Nephron (organoid): ENCODE data around the gene ANKZF1.

Source experiments
- H3K27ac Mint-ChIP-seq, 3 experiments: 2 replicates each; pipeline ENCODE4 v1.8.0; 2020; ENCODE audit warnings: mixed read lengths in 3 of 3, mild to moderate bottlenecking in 2 of 3, moderate library complexity in 1 of 3
- H3K27me3 Mint-ChIP-seq: 2 replicates; pipeline ENCODE4 v1.8.0; 2021; ENCODE audit warnings: low read depth, mild to moderate bottlenecking, moderate library complexity, mixed read lengths
- H3K36me3 Mint-ChIP-seq: 2 replicates; pipeline ENCODE4 v1.8.0; 2020; ENCODE audit warnings: low read depth, mixed read lengths
- H3K4me1 Mint-ChIP-seq: 2 replicates; pipeline ENCODE4 v1.8.0; 2020; ENCODE audit warnings: mixed read lengths
- H3K4me3 Mint-ChIP-seq, 3 experiments: 2 replicates each; pipeline ENCODE4 v1.8.0; 2020; ENCODE audit warnings: mild to moderate bottlenecking in 3 of 3, mixed read lengths in 3 of 3, moderate library complexity in 2 of 3
- H3K9me3 Mint-ChIP-seq: 2 replicates; pipeline ENCODE4 v1.8.0; 2020; ENCODE audit warnings: mixed read lengths
- CTCF ChIP-seq, 3 experiments: fragments of 200-600 bp; sonication (generic); IDR thresholded peaks; one replicate each; pipeline ENCODE4 v1.5.0; 2021; ENCODE audit warnings: antibody characterized with exemption in 3 of 3; ENCODE audit not compliant: unreplicated experiment in 3 of 3

Gene ANKZF1

GRCh38 chr2:219223831-219224610, 5.6 kb upstream of the ANKZF1 start:
- Mint-ChIP-seq H3K36me3 (peaks cover 38% of the 10 kb centered on the region), H3K4me3 (peak overlapping the region; percentile 21 to 73 (median 23)), H3K27me3 (no peaks in the 10 kb centered on the region), H3K27ac (no peak overlapping the region), H3K4me1 (peaks cover 43% of the 10 kb centered on the region), H3K9me3 (no peaks in the 10 kb centered on the region)
- TF ChIP-seq CTCF (IDR thresholded peaks at IDR 0.05; ENCODE audit: unreplicated experiment in 3 of 3): no peak

GRCh38 chr2:219225350-219225749, 4.3 kb upstream of the ANKZF1 start:
- peak overlapping the region in 2 of 3 experiments; percentile 51 to 64 for H3K4me3 Mint-ChIP-seq
- no peak overlapping the region for H3K27ac Mint-ChIP-seq
- no peak for TF ChIP-seq CTCF (IDR thresholded peaks at IDR 0.05; ENCODE audit: unreplicated experiment in 3 of 3)
- H3K4me1 Mint-ChIP-seq: peaks cover 43% of the 10 kb centered on the region
- peaks cover 37% of the 10 kb centered on the region for H3K36me3 Mint-ChIP-seq
- no peaks in the 10 kb centered on the region for H3K9me3 Mint-ChIP-seq
- H3K27me3 Mint-ChIP-seq: no peaks in the 10 kb centered on the region

- TF ChIP-seq CTCF (IDR thresholded peaks at IDR 0.05; ENCODE audit: unreplicated experiment in 3 of 3): no peak
- Mint-ChIP-seq H3K4me1 (peaks cover 33% of the 10 kb centered on the region), H3K4me3 (peak overlapping the region; percentile 80 to 85 (median 84)), H3K36me3 (peaks cover 45% of the 10 kb centered on the region), H3K27ac (peak overlapping the region; percentile 45 to 62 (median 51)), H3K9me3 (no peaks in the 10 kb centered on the region), H3K27me3 (no peaks in the 10 kb centered on the region)
Measured at GRCh38 chr2:219228041-219228910, 1.3 kb upstream of the ANKZF1 start.

- H3K4me3 Mint-ChIP-seq: peak overlapping the region; percentile 80 to 85 (median 84)
- H3K27me3 Mint-ChIP-seq: no peaks in the 10 kb centered on the region
- H3K9me3 Mint-ChIP-seq: no peaks in the 10 kb centered on the region
- peak overlapping the region in 2 of 3 experiments; percentile 97 to 98 for H3K27ac Mint-ChIP-seq
- peaks cover 45% of the 10 kb centered on the region for H3K36me3 Mint-ChIP-seq
- no peak for TF ChIP-seq CTCF (IDR thresholded peaks at IDR 0.05; ENCODE audit: unreplicated experiment in 3 of 3)
- H3K4me1 Mint-ChIP-seq: peaks cover 33% of the 10 kb centered on the region
Measured at GRCh38 chr2:219228911-219229304, 698 bp upstream of the ANKZF1 start.

- peaks cover 33% of the 10 kb centered on the region for H3K4me1 Mint-ChIP-seq
- H3K27ac Mint-ChIP-seq: peak overlapping the region; percentile 97 to 98 (median 97)
- H3K9me3 Mint-ChIP-seq: no peaks in the 10 kb centered on the region
- no peak for TF ChIP-seq CTCF (IDR thresholded peaks at IDR 0.05; ENCODE audit: unreplicated experiment in 3 of 3)
- peaks cover 42% of the 10 kb centered on the region for H3K36me3 Mint-ChIP-seq
- H3K27me3 Mint-ChIP-seq: no peaks in the 10 kb centered on the region
- peak overlapping the region; percentile 93 to 100 (median 99) for H3K4me3 Mint-ChIP-seq
Measured at GRCh38 chr2:219230059-219230540, 494 bp downstream of the ANKZF1 start.
